ENCODE measurements around the gene RETN. TPM values are rescaled to one million over a fixed set of nuclear protein-coding genes. Genes with fewer than 3 reads are reported as not detected.
A peak's percentile ranks its signal among the peaks of the same experiment; 100 is the strongest.

Gene RETN
- total RNA-seq, 4 donors from 2014 or later = not detected

DNA sequence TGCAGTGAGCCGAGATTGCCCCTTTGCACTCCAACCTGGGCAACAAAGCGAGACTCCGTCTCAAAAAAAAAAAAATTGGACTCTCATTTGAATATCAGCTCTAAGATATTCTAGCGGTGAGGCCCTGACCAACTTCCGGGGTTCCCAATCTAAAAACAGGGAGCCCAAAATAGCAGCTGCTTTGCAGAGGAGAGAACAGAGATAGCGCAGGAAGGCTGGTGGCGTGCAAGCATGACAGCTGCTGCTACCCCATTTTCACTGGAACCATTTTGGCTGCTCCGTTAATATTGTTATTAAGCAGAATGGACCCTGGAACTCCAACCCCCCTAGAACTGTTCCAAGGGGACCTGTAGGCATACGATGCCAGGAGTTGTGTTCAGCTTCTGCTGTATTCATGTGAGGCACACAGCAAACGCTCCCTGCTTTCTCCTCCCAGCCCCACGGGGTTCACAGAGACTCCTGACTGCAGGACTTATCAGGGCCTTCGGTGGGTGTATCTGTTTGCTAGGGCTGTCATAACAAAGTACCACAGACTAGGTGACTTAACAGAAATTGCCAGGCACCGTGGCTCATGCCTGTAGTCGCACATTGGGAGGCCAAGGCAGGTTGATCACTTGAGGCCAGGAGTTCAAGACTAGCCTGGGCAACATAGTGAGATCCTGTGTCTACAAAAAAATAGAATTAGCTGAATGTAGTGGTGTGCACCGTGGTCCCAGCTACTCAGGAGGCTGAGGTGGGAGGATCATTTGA is 20.4 kb upstream of the RETN start:
- Histone ChIP-seq H3K36me3 (peaks cover 0 to 25% (median 0%) of the 10 kb centered on the region in 3 donors), H3K27me3 (no peaks in the 10 kb centered on the region), H3K4me3 (no peak overlapping the region), H3K27ac (no peak overlapping the region), H3K9me3 (no peaks in the 10 kb centered on the region), H3K4me1 (peaks cover 0 to 9% (median 0%) of the 10 kb centered on the region in 4 donors)
- DNase-seq = no peak
- no peak for TF ChIP-seq POLR2A (IDR thresholded peaks at IDR 0.05)
- TF ChIP-seq, protein P1, sequence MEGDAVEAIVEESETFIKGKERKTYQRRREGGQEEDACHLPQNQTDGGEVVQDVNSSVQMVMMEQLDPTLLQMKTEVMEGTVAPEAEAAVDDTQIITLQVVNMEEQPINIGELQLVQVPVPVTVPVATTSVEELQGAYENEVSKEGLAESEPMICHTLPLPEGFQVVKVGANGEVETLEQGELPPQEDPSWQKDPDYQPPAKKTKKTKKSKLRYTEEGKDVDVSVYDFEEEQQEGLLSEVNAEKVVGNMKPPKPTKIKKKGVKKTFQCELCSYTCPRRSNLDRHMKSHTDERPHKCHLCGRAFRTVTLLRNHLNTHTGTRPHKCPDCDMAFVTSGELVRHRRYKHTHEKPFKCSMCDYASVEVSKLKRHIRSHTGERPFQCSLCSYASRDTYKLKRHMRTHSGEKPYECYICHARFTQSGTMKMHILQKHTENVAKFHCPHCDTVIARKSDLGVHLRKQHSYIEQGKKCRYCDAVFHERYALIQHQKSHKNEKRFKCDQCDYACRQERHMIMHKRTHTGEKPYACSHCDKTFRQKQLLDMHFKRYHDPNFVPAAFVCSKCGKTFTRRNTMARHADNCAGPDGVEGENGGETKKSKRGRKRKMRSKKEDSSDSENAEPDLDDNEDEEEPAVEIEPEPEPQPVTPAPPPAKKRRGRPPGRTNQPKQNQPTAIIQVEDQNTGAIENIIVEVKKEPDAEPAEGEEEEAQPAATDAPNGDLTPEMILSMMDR (IDR thresholded peaks at IDR 0.05) = no peak

DNA sequence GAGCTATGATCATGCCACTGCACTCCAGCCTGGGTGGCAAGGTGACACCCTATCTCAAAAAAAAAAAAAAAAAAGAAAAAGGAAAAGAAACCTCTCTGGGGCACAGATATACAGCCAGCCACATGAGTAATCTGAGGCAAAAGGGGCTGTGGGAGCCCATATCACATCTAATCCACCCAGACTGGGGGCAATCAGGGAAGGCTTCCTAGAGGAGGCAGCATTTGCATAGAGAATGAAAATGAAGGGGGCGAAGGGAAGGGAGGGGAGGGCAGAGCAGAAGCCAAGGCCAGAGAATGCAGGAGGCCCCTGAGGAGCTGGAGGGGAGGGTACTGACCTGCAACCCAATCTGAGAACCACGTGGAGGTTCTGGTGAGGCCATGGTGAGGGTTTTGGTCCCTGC is 18.7 kb upstream of the RETN start:
- H3K9me3 ChIP-seq = no peaks in the 10 kb centered on the region
- no peak overlapping the region for H3K4me3 ChIP-seq
- no peak overlapping the region for H3K27ac ChIP-seq
- H3K36me3 ChIP-seq = peaks cover 0 to 19% (median 0%) of the 10 kb centered on the region in 3 donors
- DNase-seq = no peak
- H3K4me1 ChIP-seq = peaks cover 0 to 9% (median 0%) of the 10 kb centered on the region in 4 donors
- TF ChIP-seq POLR2A (IDR thresholded peaks at IDR 0.05) = no peak
- TF ChIP-seq, protein P1 (IDR thresholded peaks at IDR 0.05) = no peak
- H3K27me3 ChIP-seq = no peaks in the 10 kb centered on the region

DNA sequence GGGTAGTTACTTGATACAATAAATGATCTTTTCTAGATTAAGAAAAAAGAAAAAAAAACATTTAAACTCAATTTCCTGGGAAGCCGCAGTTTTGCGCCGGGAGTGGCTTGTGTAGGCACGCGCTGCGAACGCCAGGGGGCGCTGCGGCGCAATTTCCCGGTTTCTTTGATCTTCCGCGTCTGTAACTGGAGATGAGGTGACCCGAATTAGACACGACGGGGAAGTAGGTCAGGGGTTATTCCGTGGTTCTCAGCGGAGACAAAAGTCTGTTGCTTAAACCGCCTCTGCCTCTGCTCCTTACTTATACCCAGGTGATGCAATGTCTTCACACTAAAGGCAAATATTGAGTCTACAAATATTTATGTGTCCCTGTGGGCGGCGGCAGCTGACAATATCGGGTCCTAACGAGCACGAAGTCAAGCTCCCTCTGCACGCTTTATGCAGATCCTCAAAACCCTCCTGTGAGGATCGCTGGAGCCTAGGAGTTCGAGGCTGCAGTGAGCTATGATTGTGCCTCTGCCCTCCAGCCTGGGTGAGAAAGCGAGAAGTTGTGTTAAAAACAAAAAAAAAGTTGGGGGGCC is 16.7 kb upstream of the RETN start:
- H3K4me1 ChIP-seq = peaks cover 0 to 9% (median 0%) of the 10 kb centered on the region in 4 donors
- peak overlapping the region; percentile 26 to 52 (median 42) for H3K27ac ChIP-seq
- H3K4me3 ChIP-seq = peak overlapping the region in 3 of 4 donors; percentile 21 to 36 (median 22)
- H3K9me3 ChIP-seq = no peaks in the 10 kb centered on the region
- peaks cover 0 to 6% (median 0%) of the 10 kb centered on the region in 3 donors for H3K36me3 ChIP-seq
- H3K27me3 ChIP-seq = no peaks in the 10 kb centered on the region
- TF ChIP-seq, protein P1 (IDR thresholded peaks at IDR 0.05) = peak; percentile 93 to 99 (median 97)
- TF ChIP-seq POLR2A (IDR thresholded peaks at IDR 0.05) = no peak
- DNase-seq = peak; percentile 74 to 92 (median 87)

GRCh38 chr19:7654401-7654800 is 14.4 kb upstream of the RETN start:
- H3K9me3 ChIP-seq = no peaks in the 10 kb centered on the region
- H3K27ac ChIP-seq = no peak overlapping the region
- H3K36me3 ChIP-seq = no peaks in the 10 kb centered on the region
- H3K27me3 ChIP-seq = no peaks in the 10 kb centered on the region
- peaks cover 0 to 9% (median 0%) of the 10 kb centered on the region in 4 donors for H3K4me1 ChIP-seq
- TF ChIP-seq, protein P1 (IDR thresholded peaks at IDR 0.05) = no peak
- no peak for TF ChIP-seq POLR2A (IDR thresholded peaks at IDR 0.05)
- no peak for DNase-seq
- H3K4me3 ChIP-seq = no peak overlapping the region

DNA sequence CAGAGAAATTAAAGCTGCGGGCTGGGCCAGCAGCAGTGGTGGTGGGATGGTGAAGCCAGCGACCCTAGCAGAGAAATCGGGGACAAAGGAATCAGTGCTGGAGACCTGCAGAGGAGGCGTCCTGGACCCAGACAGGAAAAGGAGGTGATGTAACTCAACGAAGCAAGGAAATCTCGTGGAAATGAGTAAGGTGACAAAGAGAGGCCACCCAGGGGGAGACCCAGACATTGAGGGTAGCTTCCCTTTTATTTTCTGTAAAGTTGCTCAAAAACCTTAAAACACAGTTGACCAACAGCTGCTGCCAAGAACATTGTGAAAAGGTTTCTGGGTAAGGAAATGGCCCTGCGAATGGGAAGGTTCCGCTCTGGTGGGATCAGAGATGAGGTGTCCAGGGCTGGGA is 13.3 kb upstream of the RETN start:
- Histone ChIP-seq H3K27me3 (no peaks in the 10 kb centered on the region), H3K27ac (no peak overlapping the region), H3K4me1 (peaks cover 0 to 9% (median 0%) of the 10 kb centered on the region in 4 donors), H3K9me3 (no peaks in the 10 kb centered on the region), H3K36me3 (no peaks in the 10 kb centered on the region), H3K4me3 (no peak overlapping the region)
- no peak for TF ChIP-seq POLR2A (IDR thresholded peaks at IDR 0.05)
- no peak for DNase-seq

DNA sequence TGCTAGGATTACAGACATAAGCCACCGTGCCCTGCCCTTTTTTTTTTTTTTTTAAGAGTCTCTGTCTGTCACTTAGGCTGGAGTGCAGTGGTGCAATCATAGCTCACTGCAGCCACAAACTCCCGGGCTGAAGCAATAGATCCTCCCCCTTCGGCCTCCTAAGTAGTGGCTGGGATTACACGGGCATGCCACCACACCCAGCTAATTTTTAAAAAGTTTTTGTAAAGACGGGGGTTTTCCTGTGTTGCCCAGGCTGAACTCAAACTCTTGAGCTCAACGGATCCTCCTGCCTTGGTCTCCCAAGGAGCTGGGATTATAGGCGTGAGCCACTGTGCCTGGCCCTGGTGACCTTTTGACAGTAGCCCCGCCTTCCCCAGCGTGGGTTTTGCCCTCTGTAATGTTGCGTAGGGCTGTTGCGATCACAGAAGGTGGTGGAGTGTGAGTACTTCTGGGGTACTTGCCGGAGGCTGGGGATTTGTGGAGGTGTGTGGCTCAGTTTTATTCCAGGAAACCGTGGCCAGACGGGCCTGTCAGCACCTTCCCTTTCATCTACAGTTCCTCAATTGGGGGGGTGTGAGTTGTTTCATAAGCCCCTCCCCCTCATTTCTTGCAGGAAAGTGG is 11.6 kb upstream of the RETN start:
- H3K36me3 ChIP-seq = no peaks in the 10 kb centered on the region
- H3K4me3 ChIP-seq = no peak overlapping the region
- H3K27me3 ChIP-seq = no peaks in the 10 kb centered on the region
- peaks cover 0 to 2% (median 0%) of the 10 kb centered on the region in 4 donors for H3K4me1 ChIP-seq
- no peaks in the 10 kb centered on the region for H3K9me3 ChIP-seq
- TF ChIP-seq POLR2A (IDR thresholded peaks at IDR 0.05) = no peak
- TF ChIP-seq, protein P1 (IDR thresholded peaks at IDR 0.05) = no peak
- no peak for DNase-seq
- no peak overlapping the region for H3K27ac ChIP-seq

All from Peyer's patch (tissue), 4 donors.